ENCODE data around the gene USE1.
"Not testable (repeated sequence)": the region's sequence is repeated elsewhere in the genome, so short reads cannot be mapped to it uniquely, and the experiment has no call there.

The USE1 gene, protein sequence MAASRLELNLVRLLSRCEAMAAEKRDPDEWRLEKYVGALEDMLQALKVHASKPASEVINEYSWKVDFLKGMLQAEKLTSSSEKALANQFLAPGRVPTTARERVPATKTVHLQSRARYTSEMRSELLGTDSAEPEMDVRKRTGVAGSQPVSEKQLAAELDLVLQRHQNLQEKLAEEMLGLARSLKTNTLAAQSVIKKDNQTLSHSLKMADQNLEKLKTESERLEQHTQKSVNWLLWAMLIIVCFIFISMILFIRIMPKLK

DNA sequence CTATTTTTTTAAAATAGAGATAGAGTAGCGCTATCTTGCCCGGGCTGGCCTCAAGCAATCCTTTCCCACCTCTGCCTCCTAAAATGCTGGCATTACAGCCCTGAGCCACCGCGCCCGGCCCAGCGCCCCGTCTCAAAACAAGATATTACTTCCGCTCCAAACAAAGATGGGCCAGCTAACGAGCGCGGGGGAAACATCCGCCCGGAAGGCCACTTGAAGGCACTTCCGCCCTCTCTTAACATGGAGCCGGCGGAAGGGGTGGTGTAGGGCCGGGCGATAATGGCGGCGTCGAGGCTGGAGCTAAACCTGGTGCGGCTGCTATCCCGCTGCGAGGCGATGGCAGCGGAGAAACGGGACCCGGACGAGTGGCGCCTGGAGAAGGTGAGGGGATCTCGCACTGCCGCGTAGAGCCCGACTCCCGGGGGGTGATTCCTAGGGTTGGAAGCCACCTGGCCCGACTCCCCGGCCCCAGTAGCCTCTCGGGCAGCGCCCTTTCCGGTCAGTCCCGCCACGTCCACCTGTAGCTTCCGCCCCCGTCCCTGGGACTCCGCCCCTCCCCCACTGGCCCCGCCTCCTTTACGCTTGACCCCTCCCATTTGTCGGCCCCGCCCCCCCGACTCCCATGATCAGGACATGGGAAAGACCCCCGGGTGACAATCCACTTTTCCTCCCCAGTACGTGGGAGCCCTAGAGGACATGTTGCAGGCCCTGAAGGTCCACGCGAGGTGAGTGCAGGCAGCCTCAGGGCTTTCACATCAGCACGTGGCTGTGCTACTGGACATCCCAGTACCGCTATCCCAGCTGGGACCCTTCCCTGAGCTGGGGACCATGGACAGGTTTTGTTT lies at the start of gene USE1:
Gene USE1 (plus strand): TSS at position 231 of the 845 bp plus-strand sequence. CDS start 49 bp downstream, at position 280.
- peak; percentile 95 for DNase-seq (ENCODE audit: low spot score)

DNA sequence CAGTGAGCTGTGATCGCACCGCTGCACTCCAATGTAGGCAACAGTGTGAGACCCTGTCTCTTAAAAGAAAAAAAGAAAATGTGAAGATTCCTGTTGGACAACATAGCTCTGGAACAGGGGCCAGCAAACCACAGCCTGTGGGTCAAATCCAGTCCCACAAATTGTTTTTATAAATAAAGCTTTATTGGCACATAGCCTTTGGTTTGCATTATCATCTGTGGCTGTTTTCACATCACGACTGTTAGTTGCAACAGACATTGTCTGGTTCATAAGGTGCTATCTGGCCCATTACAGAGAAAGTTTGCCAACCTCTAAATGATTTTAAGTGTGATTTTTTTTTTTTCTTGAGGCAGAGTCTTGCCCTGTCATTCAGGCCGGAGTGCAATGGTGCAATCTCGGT lies 49.4 kb upstream of the USE1 start:
- DNase-seq (ENCODE audit: low spot score) = no peak

DNA sequence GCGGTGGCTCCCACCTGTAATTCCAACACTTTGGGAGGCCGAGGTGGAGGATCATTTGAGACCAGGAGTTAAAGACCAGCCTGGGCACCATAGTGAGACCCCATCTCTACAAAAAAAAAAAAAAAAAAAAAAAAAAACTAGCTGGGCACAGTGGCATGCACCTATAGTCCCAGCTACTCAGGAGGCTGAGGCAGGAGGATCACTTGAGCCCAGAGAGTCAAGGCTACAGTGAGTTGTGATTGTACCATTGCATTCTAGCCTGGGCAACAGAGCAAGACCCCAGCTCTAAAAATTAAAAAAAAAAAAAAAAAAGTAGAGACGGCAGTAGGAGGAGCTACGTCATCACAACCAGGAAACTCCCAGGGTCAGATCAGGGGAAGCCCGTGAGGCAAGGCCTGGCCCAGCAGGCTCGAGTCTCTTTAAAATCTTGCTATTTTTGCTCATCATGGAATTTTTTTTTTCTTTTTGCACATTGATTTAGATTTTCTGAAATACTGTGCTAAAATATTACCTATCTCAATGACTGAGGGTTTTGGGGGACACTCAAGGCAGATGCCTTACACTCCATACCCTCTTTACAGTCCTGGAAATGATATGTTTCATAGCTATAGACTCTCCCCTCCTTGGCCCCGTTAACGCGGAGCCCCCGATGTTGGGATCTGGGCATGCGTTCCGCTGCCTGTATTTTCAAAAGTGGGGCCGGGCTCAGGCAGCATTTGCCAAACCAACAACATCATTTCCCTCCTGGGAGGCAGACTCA lies 44.4 kb upstream of the USE1 start:
- no peak for DNase-seq (ENCODE audit: low spot score)

DNA sequence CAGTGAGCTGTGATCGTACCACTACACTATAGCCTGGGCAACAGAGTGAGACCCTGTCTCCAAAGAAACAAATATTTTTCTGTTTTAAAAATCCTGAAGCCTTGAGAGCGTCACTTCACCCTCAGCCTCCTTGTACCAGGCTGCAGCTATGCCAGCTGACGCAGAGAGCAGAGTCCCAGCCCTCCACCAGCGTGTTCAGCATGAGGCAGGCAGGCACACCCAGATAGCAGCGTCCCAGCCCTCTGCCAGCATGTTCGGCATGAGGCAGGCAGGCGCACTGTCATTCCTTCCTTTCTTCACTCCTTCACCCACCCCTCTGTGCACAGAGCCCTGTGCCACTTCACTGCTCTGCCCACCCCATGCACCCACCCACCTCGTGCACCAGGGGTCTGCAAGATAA lies 43.3 kb upstream of the USE1 start:
- no peak for DNase-seq (ENCODE audit: low spot score)

DNA sequence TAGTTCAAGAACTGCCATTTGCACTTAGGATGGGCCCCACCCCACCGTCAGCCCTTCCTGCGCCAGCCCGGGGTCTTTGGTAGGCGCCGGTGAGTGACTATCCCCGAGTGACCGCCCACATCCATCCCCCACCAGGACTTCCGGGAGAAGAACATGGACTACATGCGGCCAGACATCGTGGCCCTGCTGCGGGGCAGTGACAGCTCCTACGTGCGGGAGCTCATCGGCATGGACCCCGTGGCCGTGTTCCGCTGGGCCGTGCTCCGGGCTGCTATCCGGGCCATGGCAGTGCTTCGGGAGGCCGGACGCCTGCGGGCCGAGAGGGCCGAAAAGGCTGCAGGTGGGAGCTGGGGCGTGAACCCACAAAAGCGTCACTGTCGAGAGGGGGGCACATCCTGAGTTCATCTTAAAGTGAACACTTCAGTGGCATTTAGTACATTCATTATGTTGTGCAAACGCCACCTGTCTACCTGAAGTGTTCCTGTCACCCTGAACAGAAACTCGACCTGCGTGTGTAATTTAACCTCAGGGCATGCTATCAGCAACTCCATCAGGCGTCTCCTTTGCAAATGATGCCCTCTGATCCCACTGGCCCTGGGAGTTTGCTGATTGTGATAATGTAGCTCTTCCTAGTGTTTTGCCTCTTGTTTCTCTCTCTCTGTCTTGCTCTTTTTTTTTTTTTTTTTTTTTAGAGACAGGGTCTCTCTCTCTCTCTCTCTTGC lies 42.4 kb upstream of the USE1 start:
- DNase-seq (ENCODE audit: low spot score) = no peak

DNA sequence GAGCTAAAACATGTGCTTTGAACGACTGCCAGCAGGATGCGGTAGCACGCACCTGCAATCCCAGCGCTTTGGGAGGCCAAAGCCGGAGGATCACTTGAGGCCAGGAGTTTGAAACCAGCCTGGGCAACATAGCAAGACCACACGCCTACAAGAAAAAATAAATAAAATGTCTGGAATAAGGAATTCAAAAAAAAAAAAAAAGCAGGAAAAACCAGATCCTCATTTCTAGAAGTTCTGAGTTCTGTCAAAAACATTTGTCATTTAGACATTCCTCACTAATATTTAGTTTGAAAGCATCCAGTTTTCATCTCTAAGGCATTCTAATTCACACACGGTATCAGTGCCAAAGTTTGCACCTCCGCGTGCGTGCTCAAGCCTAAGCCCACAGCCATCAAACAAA lies 36.9 kb upstream of the USE1 start:
- DNase-seq (ENCODE audit: low spot score) = no peak

DNA sequence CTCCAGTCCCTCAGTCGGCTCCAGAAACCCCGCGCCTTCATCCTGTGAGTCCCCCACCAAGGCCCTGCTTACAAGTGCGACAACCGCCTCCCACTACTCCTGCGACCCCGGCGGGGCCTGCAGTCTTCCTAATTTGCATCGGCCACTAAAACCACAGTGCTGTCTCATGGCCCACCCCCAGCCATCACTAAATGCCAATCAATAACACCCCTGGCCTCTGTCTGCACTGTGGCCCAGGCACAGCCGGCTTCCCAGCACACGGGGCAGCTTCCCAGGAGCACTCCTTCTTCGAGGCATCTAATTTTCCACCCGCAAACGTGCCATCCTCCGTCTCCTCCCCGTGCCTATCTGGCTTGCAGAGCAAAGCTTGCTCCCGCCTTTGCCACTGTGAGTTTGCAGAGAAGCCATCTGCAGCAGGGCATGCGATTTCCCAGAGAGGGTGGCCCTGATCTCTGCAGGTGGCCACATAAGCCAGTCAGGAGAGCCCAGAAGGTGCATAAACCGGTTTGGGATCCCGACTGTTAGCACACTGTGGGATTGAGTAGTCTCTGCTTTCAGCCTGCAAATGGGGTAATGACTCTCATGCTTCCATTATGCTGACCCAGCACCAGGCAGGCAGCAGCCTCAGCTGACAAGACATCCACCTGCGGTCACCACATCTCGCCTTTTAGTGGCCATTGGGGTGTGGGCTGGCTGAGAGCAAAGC lies 34.0 kb upstream of the USE1 start:
- peak; percentile 59 for DNase-seq (ENCODE audit: low spot score)

DNA sequence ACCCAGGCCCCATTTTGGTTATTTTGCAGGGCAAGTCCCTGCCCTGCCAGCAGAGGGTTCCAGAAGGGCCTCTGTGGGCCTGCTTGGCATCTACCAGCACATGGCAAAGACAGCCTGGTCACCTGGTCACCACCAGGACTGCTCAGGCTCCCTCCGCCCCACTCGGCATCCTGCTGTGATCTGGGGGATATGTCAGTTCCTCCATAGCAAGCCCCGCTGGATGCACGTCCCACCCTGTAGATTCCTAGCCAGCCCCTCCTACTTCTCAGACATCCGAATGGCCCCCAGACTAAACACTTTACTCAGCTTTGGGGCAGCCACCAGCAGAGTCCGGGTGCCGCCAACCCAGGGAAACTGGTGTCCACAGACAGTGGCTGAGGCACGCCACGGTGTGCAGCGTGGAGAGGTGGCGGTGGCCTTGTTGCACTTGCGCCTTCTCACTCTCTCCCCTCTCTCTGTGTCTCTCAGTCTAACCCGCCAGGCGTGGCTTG lies 31.8 kb upstream of the USE1 start:
- no peak for DNase-seq (ENCODE audit: low spot score)

DNA sequence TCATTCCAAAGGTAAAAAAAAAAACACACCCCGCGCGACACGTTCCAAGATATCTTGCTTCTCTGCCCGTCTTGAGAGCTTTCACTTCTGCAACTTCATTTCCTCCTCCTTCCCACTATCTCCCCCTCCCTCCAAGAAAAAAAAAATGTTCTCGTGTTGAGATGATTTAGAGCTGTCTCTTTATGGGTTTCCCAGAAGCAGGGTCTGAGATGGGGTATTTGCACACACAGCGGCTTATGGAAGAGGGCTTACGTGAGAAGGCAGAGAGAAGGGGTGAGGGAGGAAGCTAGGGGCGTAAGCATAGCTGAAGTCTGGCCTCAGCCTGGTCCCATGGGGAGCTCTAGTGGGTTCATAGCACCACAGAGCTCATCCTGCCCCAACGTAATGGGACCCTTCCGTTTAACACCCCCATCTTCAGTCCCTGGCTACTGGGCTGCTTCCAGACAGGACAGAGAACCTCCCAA lies 31.3 kb upstream of the USE1 start:
- no peak for DNase-seq (ENCODE audit: low spot score)

DNA sequence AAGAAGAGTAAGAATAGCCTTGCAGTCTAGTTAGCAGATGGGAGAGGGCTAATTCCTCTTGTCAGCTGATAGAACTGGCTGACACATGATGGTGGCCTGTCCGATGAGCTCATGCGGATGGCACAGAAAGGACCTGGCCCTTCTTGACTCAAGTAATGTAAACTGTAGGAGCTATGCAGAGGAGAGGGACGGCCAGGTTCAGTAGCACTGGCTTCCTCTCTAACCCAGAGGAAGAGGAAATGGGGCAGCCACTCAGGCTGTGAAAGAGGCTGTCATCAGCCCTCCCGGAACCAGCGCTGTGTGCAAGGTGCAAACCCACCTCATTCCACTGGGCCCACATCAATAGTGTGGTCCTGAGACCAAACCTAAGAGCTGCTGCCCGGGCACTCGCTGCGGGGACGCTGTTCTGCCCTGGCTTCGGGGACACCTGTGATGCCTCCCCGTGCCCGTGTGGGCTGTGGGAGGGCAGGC lies 30.8 kb upstream of the USE1 start:
- DNase-seq (ENCODE audit: low spot score) = no peak

DNA sequence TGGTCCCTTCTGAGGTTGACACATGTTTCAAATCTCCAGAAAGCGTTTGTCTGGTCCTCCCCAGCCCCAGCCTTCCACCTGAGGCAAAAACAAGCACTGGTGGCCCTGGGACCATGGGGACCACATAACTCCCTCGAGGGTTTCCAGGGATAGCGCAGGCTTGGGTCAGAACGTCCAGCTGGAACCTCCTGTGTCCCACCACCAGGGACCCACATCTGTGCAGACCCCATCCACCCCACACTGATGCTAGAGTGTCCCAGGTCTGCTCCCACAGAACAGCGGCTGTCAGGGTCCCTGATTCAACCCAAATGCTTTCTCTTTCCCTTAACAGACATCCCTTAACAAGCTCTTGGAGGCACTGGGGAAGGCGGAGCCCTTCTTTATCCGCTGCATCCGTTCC lies 29.6 kb upstream of the USE1 start:
- no peak for DNase-seq (ENCODE audit: low spot score)

DNA sequence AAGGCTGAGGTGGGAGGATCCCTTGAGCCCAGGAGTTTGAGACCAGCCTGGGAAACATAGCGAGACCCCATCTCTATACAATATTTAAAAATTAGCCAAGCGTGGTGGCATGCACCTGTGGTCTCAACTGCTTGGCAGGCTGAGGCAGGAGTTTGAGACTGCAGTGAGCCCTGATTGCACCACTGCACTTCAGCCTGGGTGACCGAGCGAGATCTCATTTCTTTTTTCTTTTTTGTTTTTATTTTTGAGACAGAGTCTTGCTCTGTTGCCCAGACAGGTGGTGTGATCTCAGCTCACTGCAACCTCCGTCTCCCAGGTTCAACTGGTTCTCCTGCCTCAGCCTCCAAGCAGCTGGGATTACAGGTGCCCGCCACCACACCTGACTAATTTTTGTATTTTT lies 23.4 kb upstream of the USE1 start:
- not testable (repeated sequence) for DNase-seq (ENCODE audit: low spot score)

DNA sequence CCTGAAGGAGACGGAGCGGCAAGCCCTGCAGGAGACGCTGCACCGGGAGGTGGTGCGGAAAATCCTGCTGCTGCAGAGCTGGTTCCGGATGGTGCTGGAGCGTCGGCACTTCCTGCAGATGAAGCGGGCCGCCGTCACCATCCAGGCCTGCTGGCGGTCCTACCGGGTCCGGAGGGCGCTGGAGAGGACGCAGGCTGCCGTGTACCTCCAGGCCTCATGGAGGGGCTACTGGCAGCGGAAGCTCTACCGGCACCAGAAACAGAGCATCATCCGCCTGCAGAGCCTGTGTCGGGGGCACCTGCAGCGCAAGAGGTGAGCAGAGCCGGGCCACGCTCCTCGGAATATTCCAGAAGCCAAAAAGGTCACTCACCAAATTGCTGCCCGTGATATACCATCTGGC lies 22.4 kb upstream of the USE1 start:
- DNase-seq (ENCODE audit: low spot score) = no peak

DNA sequence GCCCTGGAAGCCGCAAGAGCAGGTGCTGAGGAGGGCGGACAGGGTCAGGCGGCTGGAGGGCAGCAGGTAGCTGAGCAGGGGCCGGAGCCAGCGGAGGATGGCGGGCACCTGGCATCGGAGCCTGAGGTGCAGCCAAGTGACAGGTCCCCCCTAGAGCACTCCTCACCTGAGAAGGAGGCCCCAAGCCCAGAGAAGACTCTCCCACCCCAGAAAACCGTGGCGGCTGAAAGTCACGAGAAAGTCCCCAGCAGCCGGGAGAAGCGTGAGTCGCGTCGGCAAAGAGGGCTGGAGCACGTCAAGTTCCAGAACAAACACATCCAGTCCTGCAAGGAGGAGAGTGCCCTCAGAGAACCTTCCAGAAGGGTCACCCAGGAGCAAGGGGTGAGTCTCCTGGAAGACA lies 20.5 kb upstream of the USE1 start:
- DNase-seq (ENCODE audit: low spot score) = no peak

DNA sequence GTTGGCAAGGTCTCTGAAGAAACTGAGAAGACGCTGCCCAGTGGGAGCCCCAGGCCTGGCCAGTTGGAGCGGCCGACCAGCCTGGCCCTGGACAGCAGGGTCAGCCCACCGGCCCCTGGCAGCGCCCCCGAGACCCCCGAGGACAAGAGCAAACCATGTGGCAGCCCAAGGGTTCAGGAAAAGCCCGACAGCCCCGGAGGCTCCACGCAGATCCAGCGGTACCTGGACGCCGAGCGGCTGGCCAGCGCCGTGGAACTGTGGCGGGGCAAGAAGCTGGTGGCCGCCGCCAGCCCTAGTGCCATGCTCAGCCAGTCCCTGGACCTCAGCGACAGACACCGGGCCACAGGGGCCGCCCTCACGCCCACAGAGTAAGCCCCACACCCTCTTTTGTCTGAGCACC lies 20.1 kb upstream of the USE1 start:
- DNase-seq (ENCODE audit: low spot score) = no peak

DNA sequence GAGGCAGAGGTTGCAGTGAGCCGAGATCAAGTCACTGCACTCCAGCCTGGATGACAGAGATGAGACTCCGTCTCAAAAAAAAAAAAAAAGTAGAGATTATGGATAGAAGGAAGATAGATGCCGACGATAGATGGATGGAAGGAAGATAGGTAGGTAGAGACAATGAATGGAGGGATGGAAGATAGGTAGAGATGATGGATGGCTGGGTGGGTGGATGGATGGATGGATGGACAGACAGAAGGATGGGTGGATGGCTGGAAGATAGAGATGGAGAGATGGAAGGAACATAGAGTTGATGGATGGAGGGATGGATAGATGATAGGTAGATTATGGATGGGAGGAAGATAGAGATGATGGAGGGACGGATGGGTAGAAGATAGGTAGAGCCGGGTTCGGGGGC lies 18.5 kb upstream of the USE1 start:
- DNase-seq (ENCODE audit: low spot score) = no peak

DNA sequence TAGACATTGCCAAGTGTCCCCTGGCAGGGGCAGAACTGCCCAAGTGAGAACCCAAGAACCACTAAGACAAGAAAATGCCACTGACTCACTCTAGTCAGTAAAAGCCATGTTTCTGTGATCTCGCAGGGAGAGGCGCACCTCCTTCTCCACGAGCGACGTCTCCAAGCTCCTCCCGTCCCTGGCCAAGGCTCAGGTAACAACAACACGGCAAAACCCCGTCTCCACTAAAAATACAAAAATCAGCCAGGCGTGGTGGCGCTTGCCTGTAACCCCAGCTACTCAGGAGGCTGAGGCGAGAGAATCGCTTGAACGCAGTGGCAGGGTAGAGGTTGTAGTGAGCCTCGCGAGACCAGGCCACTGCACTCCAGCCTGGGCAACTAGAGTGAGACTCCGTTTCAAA lies 17.5 kb upstream of the USE1 start:
- no peak for DNase-seq (ENCODE audit: low spot score)

DNA sequence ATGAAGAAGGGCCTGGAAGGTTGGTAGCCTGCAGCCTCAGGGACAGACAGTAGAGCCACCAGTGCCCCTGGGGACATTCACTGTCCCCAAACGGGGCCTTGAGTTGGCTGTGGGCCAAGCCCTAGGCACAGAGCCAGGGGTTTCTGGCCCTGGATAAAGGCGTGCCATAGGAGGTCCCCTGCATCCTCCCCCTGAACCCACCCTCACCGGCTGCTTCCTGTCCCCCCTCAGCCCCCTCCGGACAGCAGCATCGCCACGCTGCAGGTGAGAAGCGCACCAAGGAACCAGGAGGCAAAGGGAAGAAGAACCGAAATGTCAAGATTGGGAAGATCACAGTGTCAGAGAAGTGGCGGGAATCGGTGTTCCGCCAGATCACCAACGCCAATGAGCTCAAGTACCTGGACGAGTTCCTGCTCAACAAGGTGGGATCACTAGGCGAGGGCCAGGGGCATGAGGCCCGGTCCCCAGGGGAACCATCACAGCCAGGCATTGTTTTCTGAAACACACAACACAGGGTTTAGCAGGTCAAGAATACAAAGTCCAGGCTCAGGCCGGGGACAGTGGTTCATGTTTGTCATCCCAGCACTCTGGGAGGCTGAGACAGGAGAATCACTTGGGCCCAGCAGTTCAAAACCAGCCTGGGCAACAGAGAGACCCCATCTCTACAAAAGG lies 14.6 kb upstream of the USE1 start:
- DNase-seq (ENCODE audit: low spot score) = no peak

DNA sequence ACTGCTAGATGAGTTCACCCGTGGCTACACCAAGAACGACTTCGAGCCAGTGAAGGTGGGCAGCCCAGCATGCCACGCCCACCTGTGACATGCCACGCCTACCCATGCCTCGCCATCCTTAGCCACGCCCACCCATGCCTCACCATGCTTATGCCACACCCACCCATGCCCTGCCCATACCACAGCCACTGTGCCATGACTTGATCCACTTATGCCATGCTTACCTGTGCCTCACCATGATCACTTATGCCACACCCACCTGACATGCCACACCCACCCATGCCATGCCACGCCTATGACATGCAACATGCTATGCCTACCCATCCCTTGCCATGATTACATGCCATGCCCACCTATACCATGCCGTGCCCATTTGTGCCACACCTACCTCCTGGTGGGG lies 12.9 kb upstream of the USE1 start:
- DNase-seq (ENCODE audit: low spot score) = peak; percentile 56

DNA sequence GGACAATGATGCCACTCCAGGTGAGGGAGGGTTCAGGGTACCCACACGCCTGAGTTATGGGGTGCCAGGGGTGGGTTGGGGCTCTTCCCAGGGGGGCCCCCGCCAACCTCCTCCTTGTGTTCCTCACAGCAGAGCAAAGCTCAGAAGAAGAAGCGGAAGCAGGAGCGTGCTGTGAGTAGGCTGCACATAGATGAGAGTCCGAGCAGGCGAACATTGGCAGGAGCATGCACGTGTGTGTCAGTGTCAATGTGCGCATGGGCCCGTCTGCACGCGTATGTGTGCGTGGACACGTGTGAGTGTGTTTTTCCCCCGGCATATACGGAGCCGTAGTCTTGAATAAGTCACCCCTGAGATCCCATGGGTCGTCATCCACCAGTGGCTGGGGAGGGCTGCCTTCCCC lies 12.4 kb upstream of the USE1 start:
- no peak for DNase-seq (ENCODE audit: low spot score)

All from iPS-NIHi11 (cell line).